ENCODE data around the gene TMEM273. TPM values are rescaled to one million over a fixed set of nuclear protein-coding genes. Genes with fewer than 3 reads are reported as not detected.
A peak's percentile ranks its signal among the peaks of the same experiment; 100 is the strongest.

The TMEM273 gene
- total and polyA plus RNA-seq, 2 donors (not counting 1 experiment from before 2014, with no cell fraction given): 0.18 TPM; not detected in 1

DNA sequence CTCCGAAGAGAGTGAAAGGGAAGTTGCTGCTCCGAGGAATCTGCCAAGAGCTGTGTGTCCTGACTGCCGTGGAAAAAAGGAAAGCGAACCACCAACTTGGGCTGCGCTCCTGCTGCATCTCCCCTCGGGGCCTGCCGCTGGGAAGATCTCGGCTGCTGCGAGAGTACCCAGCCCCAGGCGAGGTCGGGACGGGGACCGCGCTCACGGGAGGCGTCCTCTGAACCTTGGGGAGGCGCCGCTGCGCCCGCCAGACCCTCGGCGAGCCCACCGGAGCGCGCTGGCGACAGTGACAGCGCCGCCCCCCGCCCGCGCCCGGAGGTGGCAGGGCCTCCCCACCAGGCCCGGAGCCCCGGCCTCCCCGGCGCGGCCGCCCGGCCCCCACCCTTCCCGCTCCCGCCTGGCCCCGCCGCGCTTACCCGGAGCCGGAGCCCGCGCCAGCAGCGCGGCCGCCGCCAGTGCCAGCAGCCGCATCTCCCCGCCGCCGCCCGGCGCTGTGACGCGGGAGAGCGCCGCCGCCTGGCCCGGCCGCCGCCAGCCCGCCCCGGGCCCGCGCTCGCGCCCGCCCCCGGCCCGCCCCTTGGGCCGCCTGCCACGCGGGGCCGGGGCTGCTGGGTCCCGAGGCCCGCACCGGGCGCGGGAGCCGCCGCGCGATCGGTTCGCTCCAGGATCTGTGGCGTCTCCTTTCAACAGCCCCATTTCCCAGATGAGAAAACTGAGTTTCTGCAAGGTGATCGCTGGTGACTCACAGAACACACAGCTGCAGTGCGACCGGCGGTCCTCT, 73.0 kb downstream of the TMEM273 start, which contains the start of gene VSTM4:
TSS of gene VSTM4 (minus strand) at position 508 of the 781 bp plus-strand sequence. CDS start at position 471, 37 bp downstream.
- Histone ChIP-seq H3K4me3 (replicated peaks in 1 of 4; ENCODE audit: control extremely low read depth in 1 of 4, insufficient read depth in 1 of 4, low read depth in 3 of 4, low read length in 4 of 4) (peak within 1 kb of the TSS; percentile 60 to 76 (median 70)), H4K20me1 (ENCODE audit: control insufficient read depth, extremely low read depth, insufficient read depth, low read length) (no peaks in the 10 kb centered on the region), H3K4me2 (ENCODE audit: extremely low read depth, insufficient read depth, low read length) (peak within 1 kb of the TSS; percentile 79), H3K9ac (ENCODE audit: insufficient read depth, low read length) (peak within 1 kb of the TSS; percentile 71), H3K4me1 (ENCODE audit: control insufficient read depth, extremely low read depth, insufficient read depth, low read length) (peaks cover 7% of the 10 kb centered on the region), H3K9me3 (ENCODE audit: control insufficient read depth, insufficient read depth, low read depth, low read length) (no peaks in the 10 kb centered on the region), H3K79me2 (ENCODE audit: control insufficient read depth, insufficient read depth, low read length) (no peaks in the 10 kb centered on the region), H3K36me3 (ENCODE audit: control insufficient read depth, insufficient read depth, low read length) (no peaks in the 10 kb centered on the region), H3K27me3 (ENCODE audit: control insufficient read depth, insufficient read depth, low read length) (peaks cover 8% of the 10 kb centered on the region), H3K27ac (ENCODE audit: insufficient read depth, low read length) (peak within 1 kb of the TSS; percentile 67), H2AFZ (ENCODE audit: low read length) (peak within 1 kb of the TSS; percentile 71)
- peak; percentile 33 to 47 for DNase-seq (ENCODE audit: low read depth in 2 of 2)
- TF ChIP-seq, protein P1, sequence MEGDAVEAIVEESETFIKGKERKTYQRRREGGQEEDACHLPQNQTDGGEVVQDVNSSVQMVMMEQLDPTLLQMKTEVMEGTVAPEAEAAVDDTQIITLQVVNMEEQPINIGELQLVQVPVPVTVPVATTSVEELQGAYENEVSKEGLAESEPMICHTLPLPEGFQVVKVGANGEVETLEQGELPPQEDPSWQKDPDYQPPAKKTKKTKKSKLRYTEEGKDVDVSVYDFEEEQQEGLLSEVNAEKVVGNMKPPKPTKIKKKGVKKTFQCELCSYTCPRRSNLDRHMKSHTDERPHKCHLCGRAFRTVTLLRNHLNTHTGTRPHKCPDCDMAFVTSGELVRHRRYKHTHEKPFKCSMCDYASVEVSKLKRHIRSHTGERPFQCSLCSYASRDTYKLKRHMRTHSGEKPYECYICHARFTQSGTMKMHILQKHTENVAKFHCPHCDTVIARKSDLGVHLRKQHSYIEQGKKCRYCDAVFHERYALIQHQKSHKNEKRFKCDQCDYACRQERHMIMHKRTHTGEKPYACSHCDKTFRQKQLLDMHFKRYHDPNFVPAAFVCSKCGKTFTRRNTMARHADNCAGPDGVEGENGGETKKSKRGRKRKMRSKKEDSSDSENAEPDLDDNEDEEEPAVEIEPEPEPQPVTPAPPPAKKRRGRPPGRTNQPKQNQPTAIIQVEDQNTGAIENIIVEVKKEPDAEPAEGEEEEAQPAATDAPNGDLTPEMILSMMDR (conservative IDR thresholded peaks at IDR 0.05 in 1 of 2, IDR thresholded peaks at IDR 0.05 in 1 of 2; ENCODE audit: low read depth in 1 of 2, low read length in 2 of 2): no peak

DNA sequence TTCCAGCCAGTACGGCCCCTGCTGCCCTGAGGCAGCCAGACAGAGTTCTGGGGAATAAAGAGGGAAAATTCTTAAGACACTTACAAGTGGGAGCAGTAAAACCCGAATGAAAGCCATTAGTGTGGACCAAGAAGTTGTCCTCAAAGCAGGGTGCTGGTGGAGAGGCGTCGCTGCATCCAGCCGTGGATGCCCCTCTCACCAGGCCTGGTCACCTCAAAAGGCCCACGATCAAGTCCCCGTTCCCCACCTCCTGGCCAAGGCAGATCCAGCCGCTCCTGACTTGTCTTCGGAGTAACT, 73.5 kb downstream of the TMEM273 start:
- Histone ChIP-seq H3K79me2 (ENCODE audit: control insufficient read depth, insufficient read depth, low read length) (no peaks in the 10 kb centered on the region), H4K20me1 (ENCODE audit: control insufficient read depth, extremely low read depth, insufficient read depth, low read length) (no peaks in the 10 kb centered on the region), H3K4me2 (ENCODE audit: extremely low read depth, insufficient read depth, low read length) (peak overlapping the region; percentile 79), H3K4me3 (replicated peaks in 1 of 4; ENCODE audit: control extremely low read depth in 1 of 4, insufficient read depth in 1 of 4, low read depth in 3 of 4, low read length in 4 of 4) (peak overlapping the region; percentile 60 to 76 (median 70)), H3K36me3 (ENCODE audit: control insufficient read depth, insufficient read depth, low read length) (no peaks in the 10 kb centered on the region), H3K27ac (ENCODE audit: insufficient read depth, low read length) (peak overlapping the region; percentile 67), H3K9ac (ENCODE audit: insufficient read depth, low read length) (peak overlapping the region; percentile 71), H3K9me3 (ENCODE audit: control insufficient read depth, insufficient read depth, low read depth, low read length) (no peaks in the 10 kb centered on the region), H3K27me3 (ENCODE audit: control insufficient read depth, insufficient read depth, low read length) (peaks cover 7% of the 10 kb centered on the region), H3K4me1 (ENCODE audit: control insufficient read depth, extremely low read depth, insufficient read depth, low read length) (peaks cover 8% of the 10 kb centered on the region), H2AFZ (ENCODE audit: low read length) (peak overlapping the region; percentile 71)
- TF ChIP-seq, protein P1 (conservative IDR thresholded peaks at IDR 0.05 in 1 of 2, IDR thresholded peaks at IDR 0.05 in 1 of 2; ENCODE audit: low read depth in 1 of 2, low read length in 2 of 2): no peak
- TF ChIP-seq EZH2 (IDR thresholded peaks at IDR 0.05; ENCODE audit: low read length, missing control alignments): no peak
- DNase-seq (ENCODE audit: low read depth in 2 of 2): peak in 1 of 2 donors; percentile 54

DNA sequence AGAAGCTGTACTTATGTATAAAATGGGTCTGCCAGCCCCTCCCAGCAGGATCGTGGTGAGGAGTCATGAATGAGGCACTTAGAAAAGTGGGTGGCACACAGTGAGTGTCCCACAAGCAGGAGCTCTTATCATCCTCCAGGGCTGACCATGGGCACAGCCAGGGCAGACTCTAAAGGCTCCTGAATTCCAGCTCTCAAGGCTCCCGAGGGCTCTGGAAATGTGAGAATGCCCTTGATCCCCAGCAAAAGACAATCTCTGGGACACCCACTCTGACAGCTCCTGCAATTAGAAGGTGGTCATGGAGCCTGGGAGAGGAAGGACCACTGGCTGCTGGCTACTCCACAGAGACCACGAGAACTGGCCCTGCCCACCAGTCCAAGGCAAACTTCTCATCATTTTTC, 74.5 kb downstream of the TMEM273 start:
- no peak for TF ChIP-seq EZH2 (IDR thresholded peaks at IDR 0.05; ENCODE audit: low read length, missing control alignments)
- TF ChIP-seq, protein P1 (conservative IDR thresholded peaks at IDR 0.05 in 1 of 2, IDR thresholded peaks at IDR 0.05 in 1 of 2; ENCODE audit: low read depth in 1 of 2, low read length in 2 of 2): no peak
- Histone ChIP-seq H3K27ac (ENCODE audit: insufficient read depth, low read length) (no peak overlapping the region), H3K4me2 (ENCODE audit: extremely low read depth, insufficient read depth, low read length) (peak overlapping the region; percentile 54), H3K4me1 (ENCODE audit: control insufficient read depth, extremely low read depth, insufficient read depth, low read length) (peaks cover 15% of the 10 kb centered on the region), H3K36me3 (ENCODE audit: control insufficient read depth, insufficient read depth, low read length) (no peaks in the 10 kb centered on the region), H3K27me3 (ENCODE audit: control insufficient read depth, insufficient read depth, low read length) (peaks cover 3% of the 10 kb centered on the region), H3K9ac (ENCODE audit: insufficient read depth, low read length) (no peak overlapping the region), H4K20me1 (ENCODE audit: control insufficient read depth, extremely low read depth, insufficient read depth, low read length) (no peaks in the 10 kb centered on the region), H2AFZ (ENCODE audit: low read length) (no peak overlapping the region), H3K79me2 (ENCODE audit: control insufficient read depth, insufficient read depth, low read length) (no peaks in the 10 kb centered on the region), H3K4me3 (replicated peaks in 1 of 4; ENCODE audit: control extremely low read depth in 1 of 4, insufficient read depth in 1 of 4, low read depth in 3 of 4, low read length in 4 of 4) (peak overlapping the region in 1 of 4 experiments; percentile 76), H3K9me3 (ENCODE audit: control insufficient read depth, insufficient read depth, low read depth, low read length) (no peaks in the 10 kb centered on the region)
- peak in 1 of 2 donors; percentile 13 for DNase-seq (ENCODE audit: low read depth in 2 of 2)
